GM23338 (cell line): ENCODE data around the gene SLCO4A1. TPM values are rescaled to one million over a fixed set of nuclear protein-coding genes. Genes with fewer than 3 reads are reported as not detected.

Experiments used
- ATAC-seq: fragments of 200-7000 bp; cut with Tn5 transposase; 3 replicates; pipeline ENCODE4 v1.9.1; 2020
- DNase-seq: peaks from one replicate; pipeline ENCODE4 v3.0.0-alpha.2; 2015; ENCODE audit warnings: low spot score
- H2AFZ ChIP-seq: fragments of 200-600 bp; sonication (generic); 2 replicates; pipeline ENCODE4 v1.8.0; 2016; ENCODE audit warnings: antibody characterized with exemption, mild to moderate bottlenecking, moderate library complexity
- H3F3A ChIP-seq: fragments of 200-600 bp; sonication (generic); replicated peaks from 2 replicates; pipeline ENCODE4 v1.8.0; 2017; ENCODE audit warnings: antibody characterized with exemption, mixed run types, low read depth
- H3K27ac ChIP-seq: fragments of 200-600 bp; sonication (generic); 2 replicates; pipeline ENCODE4 v1.6.1; 2016; ENCODE audit warnings: low read depth
- H3K27me3 ChIP-seq: fragments of 200-600 bp; sonication (generic); 2 replicates; pipeline ENCODE4 v1.8.0; 2016; ENCODE audit warnings: mild to moderate bottlenecking, mixed run types, moderate library complexity; ENCODE audit not compliant: insufficient read depth
- H3K36me3 ChIP-seq: fragments of 200-600 bp; sonication (generic); 2 replicates; pipeline ENCODE4 v1.8.0; 2016; ENCODE audit warnings: mild to moderate bottlenecking; ENCODE audit not compliant: insufficient read depth
- H3K4me1 ChIP-seq: fragments of 200-600 bp; sonication (generic); 2 replicates; pipeline ENCODE4 v1.8.0; 2016; ENCODE audit warnings: mild to moderate bottlenecking, moderate library complexity; ENCODE audit not compliant: insufficient read depth
- H3K4me2 ChIP-seq: fragments of 200-600 bp; sonication (generic); 2 replicates; pipeline ENCODE4 v1.7.1; 2017; ENCODE audit warnings: mixed run types
- H3K4me3 ChIP-seq: fragments of 200-600 bp; sonication (generic); 2 replicates; pipeline ENCODE4 v1.6.1; 2016; ENCODE audit warnings: mixed run types
- H3K79me2 ChIP-seq: fragments of 200-600 bp; sonication (generic); replicated peaks from 2 replicates; pipeline ENCODE4 v1.8.0; 2017; ENCODE audit warnings: mild to moderate bottlenecking; ENCODE audit not compliant: insufficient read depth
- H3K9me2 ChIP-seq: fragments of 200-600 bp; sonication (generic); 2 replicates; pipeline ENCODE4 v1.8.0; 2017; ENCODE audit not compliant: insufficient read depth
- H4K20me1 ChIP-seq: fragments of 200-600 bp; sonication (generic); replicated peaks from 2 replicates; pipeline ENCODE4 v1.8.0; 2017; ENCODE audit warnings: mild to moderate bottlenecking; ENCODE audit not compliant: insufficient read depth
- H3K27ac Mint-ChIP-seq: 2 replicates; pipeline ENCODE4 v1.8.0; 2020; ENCODE audit warnings: inconsistent platforms, mild to moderate bottlenecking, moderate library complexity, mixed read lengths
- H3K27me3 Mint-ChIP-seq: 3 replicates; pipeline ENCODE4 v1.8.0; 2022; ENCODE audit warnings: low read depth, mild to moderate bottlenecking, moderate library complexity, mixed read lengths, inconsistent platforms; ENCODE audit not compliant: insufficient read depth, poor library complexity
- H3K36me3 Mint-ChIP-seq: 3 replicates; pipeline ENCODE4 v1.8.0; 2021; ENCODE audit warnings: low read depth, mild to moderate bottlenecking, inconsistent platforms, moderate library complexity, mixed read lengths
- H3K4me1 Mint-ChIP-seq: 3 replicates; pipeline ENCODE4 v1.8.0; 2020; ENCODE audit warnings: mild to moderate bottlenecking, inconsistent platforms, mixed read lengths
- H3K4me3 Mint-ChIP-seq: 3 replicates; pipeline ENCODE4 v1.8.0; 2021; ENCODE audit warnings: moderate library complexity, mild to moderate bottlenecking, inconsistent platforms, mixed read lengths
- H3K9me3 Mint-ChIP-seq: 3 replicates; pipeline ENCODE4 v1.8.0; 2020; ENCODE audit warnings: moderate library complexity, mild to moderate bottlenecking, inconsistent platforms, mixed read lengths
- CTCF ChIP-seq, 2 experiments: fragments of 200-600 bp in 1 of 2; sonication (generic) in 1 of 2; conservative IDR thresholded peaks; 2 replicates each; pipeline versions ENCODE4 v1.5.1 to v1.6.1; 2016 to 2017; ENCODE audit warnings: antibody characterized with exemption in 2 of 2, low read depth in 2 of 2, mild to moderate bottlenecking in 2 of 2, moderate library complexity in 1 of 2
- ETS1 ChIP-seq: IDR thresholded peaks from 2 replicates; pipeline ENCODE4 v1.6.1; 2016; ENCODE audit warnings: antibody characterized with exemption
- STAT1 ChIP-seq: IDR thresholded peaks from one replicate; pipeline ENCODE4 v1.6.1; 2016; ENCODE audit warnings: antibody characterized with exemption; ENCODE audit not compliant: unreplicated experiment
- ZNF114 ChIP-seq: fragments of 250-450 bp; sonication (Bioruptor Pico); IDR thresholded peaks from 2 replicates; pipeline ENCODE4 v1.5.0; 2020; ENCODE audit warnings: mild to moderate bottlenecking, moderate library complexity
- ZNF462 ChIP-seq: fragments of 250-450 bp; sonication (Bioruptor Pico); IDR thresholded peaks from 2 replicates; pipeline ENCODE4 v1.5.0; 2020; ENCODE audit warnings: mild to moderate bottlenecking, moderate library complexity
- polyA plus RNA-seq: library from polyadenylated mRNA; unstranded; fragments of >200 nt; fragmentation: Nextera tagmentation; extraction: Ambion mirVana; gene quantifications from 2 replicates; pipeline ENCODE4 v1.2.1, GENCODE V29; 2016
- total RNA-seq: library from RNA; depleted of rRNA; stranded (reverse); fragments of >200 nt; shearing (Covaris generic); gene quantifications from 2 replicates; pipeline ENCODE4 v1.2.3, GENCODE V29; 2014

The SLCO4A1 gene
- total and polyA plus RNA-seq, 2 experiments from 2014 or later, result 28.5 to 41.6 TPM

GRCh38 chr20:62649140-62649539 lies 6.8 kb downstream of the SLCO4A1 start (continued):
- TF ChIP-seq ZNF462 (CRISPR knock-in tag), result no peak

- no peak overlapping the region for H3K27ac ChIP-seq
- H3K4me2 ChIP-seq, result no peak overlapping the region
- no peaks in the 10 kb centered on the region for H3K9me2 ChIP-seq
- TF ChIP-seq STAT1 (no peak), ETS1 (no peak), ZNF462 (CRISPR knock-in tag) (no peak), CTCF (conservative IDR thresholded peaks at IDR 0.05; ENCODE audit: low read depth in 2 of 2) (no peak), ZNF114 (CRISPR knock-in tag) (no peak)
These were observed 8.4 kb downstream of the SLCO4A1 start for GRCh38 chr20:62650551-62651284.

More at GRCh38 chr20:62650551-62651284, 8.4 kb downstream of the SLCO4A1 start:
- Mint-ChIP-seq H3K4me3 (no peak overlapping the region), H3K27me3 (peaks cover 8% of the 10 kb centered on the region), H3K9me3 (no peaks in the 10 kb centered on the region), H3K4me1 (peaks cover 25% of the 10 kb centered on the region), H3K36me3 (no peaks in the 10 kb centered on the region; the same call in 2 of the 3 replicates), H3K27ac (no peak overlapping the region)
- Histone ChIP-seq H3K4me1 (peaks cover 9% of the 10 kb centered on the region), H3K79me2 (peaks cover 78% of the 10 kb centered on the region), H3K4me3 (no peak overlapping the region), H4K20me1 (peaks cover 20% of the 10 kb centered on the region), H3K27me3 (no peaks in the 10 kb centered on the region), H2AFZ (no peak overlapping the region), H3K36me3 (no peaks in the 10 kb centered on the region), H3F3A (no peaks in the 10 kb centered on the region; the same call in 1 of the 2 replicates)
- ATAC-seq (no peak), DNase-seq (no peak)
